Measurements from ENCODE around the gene CLMN. TPM values are rescaled to one million over a fixed set of nuclear protein-coding genes. Genes with fewer than 3 reads are reported as not detected.

Gene CLMN
- total RNA-seq, 2 donors from 2014 or later, result 2.5 to 3.0 TPM

- no peaks in the 10 kb centered on the region for H3K36me3 Mint-ChIP-seq (ENCODE audit: insufficient read depth in 2 of 2)
- H3K4me1 Mint-ChIP-seq (ENCODE audit: low read depth), result peaks cover 7% of the 10 kb centered on the region
- no peak overlapping the region for H3K4me3 Mint-ChIP-seq
- DNase-seq (no peak), ATAC-seq (replicated peaks in 1 of 2) (no peak)
- H3K9me3 Mint-ChIP-seq, result no peaks in the 10 kb centered on the region
- H3K27me3 Mint-ChIP-seq (ENCODE audit: low read depth), result peaks cover 40% of the 10 kb centered on the region
- H3K27ac Mint-ChIP-seq, result no peak overlapping the region
These were observed 67.5 kb downstream of the CLMN start for GRCh38 chr14:95252219-95252618.

- no peaks in the 10 kb centered on the region for H3K9me3 Mint-ChIP-seq
- H3K36me3 Mint-ChIP-seq (ENCODE audit: insufficient read depth in 2 of 2), result no peaks in the 10 kb centered on the region
- H3K27me3 Mint-ChIP-seq (ENCODE audit: low read depth), result peaks cover 37% of the 10 kb centered on the region
- ATAC-seq (replicated peaks in 1 of 2), result no peak
- peaks cover 7% of the 10 kb centered on the region for H3K4me1 Mint-ChIP-seq (ENCODE audit: low read depth)
- no peak for DNase-seq
- no peak overlapping the region for H3K4me3 Mint-ChIP-seq
- H3K27ac Mint-ChIP-seq, result no peak overlapping the region
These were observed 68.8 kb downstream of the CLMN start for GRCh38 chr14:95250936-95251335.

GRCh38 chr14:95250140-95250769 is 69.5 kb downstream of the CLMN start:
- Mint-ChIP-seq H3K27ac (no peak overlapping the region), H3K36me3 (ENCODE audit: insufficient read depth in 2 of 2) (peaks cover 0 to 1% of the 10 kb centered on the region in 2 donors), H3K9me3 (peaks cover 0 to 6% of the 10 kb centered on the region in 2 donors), H3K4me3 (no peak overlapping the region), H3K27me3 (ENCODE audit: low read depth) (peaks cover 37% of the 10 kb centered on the region), H3K4me1 (ENCODE audit: low read depth) (peaks cover under 1% of the 10 kb centered on the region)
- no peak for ATAC-seq (replicated peaks in 1 of 2)
- DNase-seq, result no peak

- peaks cover 0 to 2% of the 10 kb centered on the region in 2 donors for H3K36me3 Mint-ChIP-seq (ENCODE audit: insufficient read depth in 2 of 2)
These were observed 71.3 kb downstream of the CLMN start for GRCh38 chr14:95248432-95248831.

GRCh38 chr14:95246870-95247269 is 72.8 kb downstream of the CLMN start:
- ATAC-seq (replicated peaks in 1 of 2) (no peak), DNase-seq (no peak)
- no peak overlapping the region for H3K4me3 Mint-ChIP-seq
- no peaks in the 10 kb centered on the region for H3K4me1 Mint-ChIP-seq (ENCODE audit: low read depth)
- H3K27me3 Mint-ChIP-seq (ENCODE audit: low read depth), result peaks cover 32% of the 10 kb centered on the region
- peaks cover 0 to 2% of the 10 kb centered on the region in 2 donors for H3K36me3 Mint-ChIP-seq (ENCODE audit: insufficient read depth in 2 of 2)
- H3K9me3 Mint-ChIP-seq, result peaks cover 0 to 7% of the 10 kb centered on the region in 2 donors
- H3K27ac Mint-ChIP-seq, result no peak overlapping the region

More at GRCh38 chr14:95248432-95248831, 71.3 kb downstream of the CLMN start:
- H3K4me3 Mint-ChIP-seq, result no peak overlapping the region
- H3K4me1 Mint-ChIP-seq (ENCODE audit: low read depth), result no peaks in the 10 kb centered on the region
- no peak overlapping the region for H3K27ac Mint-ChIP-seq
- H3K9me3 Mint-ChIP-seq, result peaks cover 0 to 7% of the 10 kb centered on the region in 2 donors
- ATAC-seq (replicated peaks in 1 of 2) (no peak), DNase-seq (no peak)
- peaks cover 37% of the 10 kb centered on the region for H3K27me3 Mint-ChIP-seq (ENCODE audit: low read depth)

- H3K36me3 Mint-ChIP-seq (ENCODE audit: insufficient read depth in 2 of 2), result peaks cover 0 to 2% of the 10 kb centered on the region in 2 donors
- H3K4me3 Mint-ChIP-seq, result no peak overlapping the region
These were observed 74.4 kb downstream of the CLMN start for GRCh38 chr14:95245334-95245733.

GRCh38 chr14:95244587-95244986 is 75.1 kb downstream of the CLMN start:
- Mint-ChIP-seq H3K4me3 (no peak overlapping the region), H3K27me3 (ENCODE audit: low read depth) (peaks cover 20% of the 10 kb centered on the region), H3K4me1 (ENCODE audit: low read depth) (no peaks in the 10 kb centered on the region), H3K9me3 (peaks cover 0 to 7% of the 10 kb centered on the region in 2 donors), H3K36me3 (ENCODE audit: insufficient read depth in 2 of 2) (peaks cover 0 to 2% of the 10 kb centered on the region in 2 donors), H3K27ac (no peak overlapping the region)
- DNase-seq (no peak), ATAC-seq (replicated peaks in 1 of 2) (no peak)

More at GRCh38 chr14:95245334-95245733, 74.4 kb downstream of the CLMN start:
- Mint-ChIP-seq H3K4me1 (ENCODE audit: low read depth) (no peaks in the 10 kb centered on the region), H3K9me3 (peaks cover 0 to 7% of the 10 kb centered on the region in 2 donors), H3K27me3 (ENCODE audit: low read depth) (peaks cover 28% of the 10 kb centered on the region), H3K27ac (no peak overlapping the region)
- DNase-seq, result no peak
- ATAC-seq (replicated peaks in 1 of 2), result no peak

GRCh38 chr14:95242870-95243269 is 76.8 kb downstream of the CLMN start:
- H3K27me3 Mint-ChIP-seq (ENCODE audit: low read depth), result peaks cover 17% of the 10 kb centered on the region
- H3K9me3 Mint-ChIP-seq, result peaks cover 0 to 7% of the 10 kb centered on the region in 2 donors
- no peak overlapping the region for H3K4me3 Mint-ChIP-seq
- DNase-seq (no peak), ATAC-seq (replicated peaks in 1 of 2) (no peak)
- no peaks in the 10 kb centered on the region for H3K4me1 Mint-ChIP-seq (ENCODE audit: low read depth)
- H3K27ac Mint-ChIP-seq, result no peak overlapping the region
- peaks cover 0 to 2% of the 10 kb centered on the region in 2 donors for H3K36me3 Mint-ChIP-seq (ENCODE audit: insufficient read depth in 2 of 2)

GRCh38 chr14:95240859-95241813 is 78.6 kb downstream of the CLMN start:
- Mint-ChIP-seq H3K27me3 (ENCODE audit: low read depth) (peaks cover 6% of the 10 kb centered on the region), H3K4me1 (ENCODE audit: low read depth) (no peaks in the 10 kb centered on the region), H3K9me3 (peaks cover 0 to 7% of the 10 kb centered on the region in 2 donors), H3K27ac (no peak overlapping the region), H3K36me3 (ENCODE audit: insufficient read depth in 2 of 2) (peaks cover 0 to 2% of the 10 kb centered on the region in 2 donors), H3K4me3 (no peak overlapping the region)
- ATAC-seq (replicated peaks in 1 of 2) (no peak), DNase-seq (no peak)

- Mint-ChIP-seq H3K4me3 (no peak overlapping the region), H3K27me3 (ENCODE audit: low read depth) (peaks cover 6% of the 10 kb centered on the region), H3K9me3 (no peaks in the 10 kb centered on the region), H3K4me1 (ENCODE audit: low read depth) (no peaks in the 10 kb centered on the region), H3K27ac (no peak overlapping the region), H3K36me3 (ENCODE audit: insufficient read depth in 2 of 2) (no peaks in the 10 kb centered on the region)
- DNase-seq (no peak), ATAC-seq (replicated peaks in 1 of 2) (no peak)
These were observed 81.0 kb downstream of the CLMN start for GRCh38 chr14:95238487-95239298.

GRCh38 chr14:95237958-95238340 is 81.8 kb downstream of the CLMN start:
- no peak for DNase-seq
- Mint-ChIP-seq H3K4me3 (no peak overlapping the region), H3K9me3 (no peaks in the 10 kb centered on the region), H3K27ac (no peak overlapping the region), H3K4me1 (ENCODE audit: low read depth) (no peaks in the 10 kb centered on the region), H3K27me3 (ENCODE audit: low read depth) (peaks cover 6% of the 10 kb centered on the region), H3K36me3 (ENCODE audit: insufficient read depth in 2 of 2) (no peaks in the 10 kb centered on the region)
- ATAC-seq (replicated peaks in 1 of 2), result no peak

- Mint-ChIP-seq H3K36me3 (ENCODE audit: insufficient read depth in 2 of 2) (no peaks in the 10 kb centered on the region), H3K9me3 (no peaks in the 10 kb centered on the region), H3K27me3 (ENCODE audit: low read depth) (peaks cover 6% of the 10 kb centered on the region), H3K27ac (no peak overlapping the region), H3K4me3 (no peak overlapping the region), H3K4me1 (ENCODE audit: low read depth) (no peaks in the 10 kb centered on the region)
- no peak for ATAC-seq (replicated peaks in 1 of 2)
- DNase-seq, result no peak
These were observed 82.4 kb downstream of the CLMN start for GRCh38 chr14:95237121-95237957.

Data from activated T-cell treated with anti-CD3 and anti-CD28 coated beads, Interleukin-2, amount 50 U/mL, for 72 hours (primary cell).